CD4-positive, alpha-beta T cell treated with Interleukin-10 for 1 hour (primary cell): ENCODE results near the gene PFKP.
"Not testable (repeated sequence)": the region's sequence is repeated elsewhere in the genome, so short reads cannot be mapped to it uniquely, and the experiment has no call there.

Experiments
- DNase-seq: peaks from one replicate; pipeline ENCODE4 v3.0.0-alpha.2; 2020

Gene PFKP

GRCh38 chr10:3100093-3100792, 32.9 kb downstream of the PFKP start:
- no peak for DNase-seq

GRCh38 chr10:3100856-3101640, 33.7 kb downstream of the PFKP start:
- no peak for DNase-seq

GRCh38 chr10:3102720-3103427, 35.5 kb downstream of the PFKP start:
- DNase-seq: no peak

- DNase-seq: no peak
Measured at GRCh38 chr10:3103646-3104045, 36.3 kb downstream of the PFKP start.

- no peak for DNase-seq
Measured at GRCh38 chr10:3104251-3104918, 37.0 kb downstream of the PFKP start.

GRCh38 chr10:3105166-3105565, 37.8 kb downstream of the PFKP start:
- DNase-seq: no peak

GRCh38 chr10:3105905-3106304, 38.6 kb downstream of the PFKP start:
- DNase-seq: no peak

- DNase-seq: not testable (repeated sequence)
Measured at GRCh38 chr10:3106328-3106727, 39.0 kb downstream of the PFKP start.

GRCh38 chr10:3106928-3107425, 39.6 kb downstream of the PFKP start:
- no peak for DNase-seq

GRCh38 chr10:3107426-3107961, 40.1 kb downstream of the PFKP start:
- no peak for DNase-seq

- no peak for DNase-seq
Measured at GRCh38 chr10:3108033-3108432, 40.7 kb downstream of the PFKP start.

- DNase-seq: no peak
Measured at GRCh38 chr10:3108575-3109105, 41.3 kb downstream of the PFKP start.

GRCh38 chr10:3109196-3109595, 41.8 kb downstream of the PFKP start:
- DNase-seq: no peak

GRCh38 chr10:3109633-3110032, 42.3 kb downstream of the PFKP start:
- no peak for DNase-seq

GRCh38 chr10:3110782-3111620, 43.7 kb downstream of the PFKP start:
- DNase-seq: no peak

GRCh38 chr10:3111621-3112163, 44.3 kb downstream of the PFKP start:
- no peak for DNase-seq

- DNase-seq: no peak
Measured at GRCh38 chr10:3113343-3113720, 46.0 kb downstream of the PFKP start.

GRCh38 chr10:3115685-3116084, 48.3 kb downstream of the PFKP start:
- DNase-seq: no peak

GRCh38 chr10:3116508-3117100, 49.3 kb downstream of the PFKP start:
- DNase-seq: no peak

GRCh38 chr10:3117486-3117885, 50.1 kb downstream of the PFKP start:
- DNase-seq: no peak

- DNase-seq: no peak
Measured at GRCh38 chr10:3118641-3119091, 51.3 kb downstream of the PFKP start.
